Right lung (tissue), 5 donors: Measurements from ENCODE around the gene NLRC3. TPM values are rescaled to one million over a fixed set of nuclear protein-coding genes. Genes with fewer than 3 reads are reported as not detected.
"Not testable (repeated sequence)": the region's sequence is repeated elsewhere in the genome, so short reads cannot be mapped to it uniquely, and the experiment has no call there.

ENCODE experiments used
- DNase-seq, 2 donors: peaks; one replicate each; pipeline ENCODE4 v3.0.0-alpha.2; 2013
- polyA plus RNA-seq, 5 donors: library from polyadenylated mRNA; unstranded; fragments of 120-200 nt; gene quantifications; one replicate each; pipeline versions ENCODE4 v1.2.1 to v1.2.3, GENCODE V29; 2013; ENCODE audit warnings: inconsistent platforms in 1 of 5, low replicate concordance in 1 of 5; ENCODE audit not compliant: insufficient read length in 5 of 5, insufficient read depth in 1 of 5

Gene NLRC3
- polyA plus RNA-seq, 5 donors, result 2.5 to 4.1 (median 3.7) TPM

GRCh38 chr16:3548859-3549258 is 28.3 kb downstream of the NLRC3 start:
- DNase-seq, result no peak

- DNase-seq, result no peak
Observed at GRCh38 chr16:3548445-3548844, 28.8 kb downstream of the NLRC3 start.

GRCh38 chr16:3546986-3547682 is 30.1 kb downstream of the NLRC3 start:
- no peak for DNase-seq

- no peak for DNase-seq
Observed at GRCh38 chr16:3542601-3543373, 34.4 kb downstream of the NLRC3 start.

GRCh38 chr16:3541527-3542155 is 35.6 kb downstream of the NLRC3 start:
- DNase-seq, result no peak

- DNase-seq, result no peak
Observed at GRCh38 chr16:3538222-3538621, 39.0 kb downstream of the NLRC3 start.

- DNase-seq, result no peak
Observed at GRCh38 chr16:3536851-3537250, 40.4 kb downstream of the NLRC3 start.

GRCh38 chr16:3536271-3536731 is 40.9 kb downstream of the NLRC3 start:
- no peak for DNase-seq

GRCh38 chr16:3534126-3534525 is 43.1 kb downstream of the NLRC3 start:
- DNase-seq, result no peak

GRCh38 chr16:3532741-3533140 is 44.5 kb downstream of the NLRC3 start:
- DNase-seq, result no peak

GRCh38 chr16:3530371-3530914 is 46.8 kb downstream of the NLRC3 start:
- no peak for DNase-seq

GRCh38 chr16:3529175-3529574 is 48.0 kb downstream of the NLRC3 start:
- no peak for DNase-seq

- no peak for DNase-seq
Observed at GRCh38 chr16:3528406-3528805, 48.8 kb downstream of the NLRC3 start.

GRCh38 chr16:3527216-3527829 is 49.9 kb downstream of the NLRC3 start:
- not testable (repeated sequence) for DNase-seq

GRCh38 chr16:3525951-3526350 is 51.3 kb downstream of the NLRC3 start:
- DNase-seq, result no peak

GRCh38 chr16:3523281-3523680 is 53.9 kb downstream of the NLRC3 start:
- DNase-seq, result no peak

GRCh38 chr16:3520841-3521240 is 56.4 kb downstream of the NLRC3 start:
- no peak for DNase-seq

- DNase-seq, result no peak
Observed at GRCh38 chr16:3520413-3520812, 56.8 kb downstream of the NLRC3 start.

- no peak for DNase-seq
Observed at GRCh38 chr16:3519581-3519980, 57.6 kb downstream of the NLRC3 start.

GRCh38 chr16:3518986-3519348 is 58.2 kb downstream of the NLRC3 start:
- DNase-seq, result no peak

- DNase-seq, result no peak
Observed at GRCh38 chr16:3518292-3518985, 58.8 kb downstream of the NLRC3 start.

GRCh38 chr16:3515897-3516296 is 61.3 kb downstream of the NLRC3 start:
- DNase-seq, result no peak
